H1 (cell line): ENCODE data around the gene LAMC1. TPM values are rescaled to one million over a fixed set of nuclear protein-coding genes. Genes with fewer than 3 reads are reported as not detected.

ENCODE experiments used
- CTCF ChIA-PET: fragments of 300-600 bp; sonication (Branson Sonifier 250); formaldehyde crosslinking; loops from one replicate; lab custom pipeline; 2021; ENCODE audit not compliant: partially characterized antibody; lab: Charles Lee
- POLR2A ChIA-PET: fragments of 300-600 bp; sonication (Branson Sonifier 250); formaldehyde crosslinking; loops from one replicate; lab custom pipeline; 2021; ENCODE audit warnings: inconsistent platforms; ENCODE audit not compliant: partially characterized antibody; lab: Charles Lee
- DNase-seq, 2 experiments: peaks; one replicate each; pipeline versions ENCODE4 v3.0.0 to v3.0.0-alpha.2; 2010 to 2022; ENCODE audit warnings: low spot score in 2 of 2, low read depth in 1 of 2, mixed read lengths in 1 of 2
- FAIRE-seq: peaks from 2 replicates; lab custom pipeline; 2011; peaks lifted over from hg19 to GRCh38; lab: Jason Lieb, UNC
- H2AFZ ChIP-seq: 2 replicates; pipeline ENCODE4 v1.8.1; 2012; ENCODE audit warnings: low read length, inconsistent platforms
- H2AK5ac ChIP-seq: 2 replicates; pipeline ENCODE4 v1.6.1; 2013; ENCODE audit warnings: low read depth, low read length
- H2BK120ac ChIP-seq: replicated peaks from 2 replicates; pipeline ENCODE3; 2013; ENCODE audit warnings: low read depth, low read length, inconsistent platforms
- H2BK12ac ChIP-seq: 2 replicates; pipeline ENCODE4 v1.6.1; 2013; ENCODE audit warnings: low read depth, low read length
- H2BK15ac ChIP-seq: 2 replicates; pipeline ENCODE4 v1.6.1; 2013; ENCODE audit warnings: low read length
- H2BK20ac ChIP-seq: 2 replicates; pipeline ENCODE4 v1.6.1; 2013; ENCODE audit warnings: low read length
- H2BK5ac ChIP-seq: 2 replicates; pipeline ENCODE4 v1.6.1; 2013; ENCODE audit warnings: low read depth, low read length
- H3K14ac ChIP-seq: 2 replicates; pipeline ENCODE4 v1.6.1; 2013; ENCODE audit warnings: inconsistent platforms; ENCODE audit not compliant: insufficient read length
- H3K18ac ChIP-seq: 2 replicates; pipeline ENCODE4 v1.6.1; 2013; ENCODE audit warnings: low read length; ENCODE audit errors: extremely low read depth
- H3K23ac ChIP-seq: 2 replicates; pipeline ENCODE4 v1.6.1; 2013; ENCODE audit warnings: inconsistent platforms; ENCODE audit not compliant: insufficient read length
- H3K23me2 ChIP-seq: 2 replicates; pipeline ENCODE4 v1.6.1; 2013; ENCODE audit warnings: low read depth, low read length
- H3K27ac ChIP-seq: 2 replicates; pipeline ENCODE4 v1.6.1; 2011; ENCODE audit warnings: low read depth, low read length, inconsistent platforms
- H3K27me3 ChIP-seq, 4 experiments: replicated peaks in 1 of 4; 1 replicate in 1 of 4; 2 replicates in 3 of 4; pipeline versions ENCODE4 v1.6.1 to v1.8.1; 2011 to 2013; ENCODE audit warnings: low read length in 3 of 4, mild to moderate bottlenecking in 3 of 4, inconsistent platforms in 2 of 4, mixed read lengths in 2 of 4, moderate library complexity in 1 of 4; ENCODE audit not compliant: control insufficient read depth in 3 of 4, insufficient read depth in 3 of 4; ENCODE audit errors: extremely low read depth in 1 of 4
- H3K36me3 ChIP-seq, 4 experiments: 2 replicates each; pipeline versions ENCODE4 v1.6.1 to v1.8.1; 2011 to 2013; ENCODE audit warnings: mild to moderate bottlenecking in 4 of 4, low read length in 3 of 4, moderate library complexity in 2 of 4, control low read depth in 1 of 4, inconsistent platforms in 1 of 4; ENCODE audit not compliant: insufficient read depth in 4 of 4, control insufficient read depth in 2 of 4
- H3K4ac ChIP-seq: replicated peaks from 2 replicates; pipeline ENCODE3; 2013; ENCODE audit warnings: low read length, low read depth, mixed read lengths, inconsistent platforms; ENCODE audit not compliant: insufficient read length
- H3K4me1 ChIP-seq, 4 experiments: replicated peaks in 1 of 4; 1 replicate in 1 of 4; 2 replicates in 3 of 4; pipeline versions ENCODE4 v1.6.1 to v1.8.1; 2011 to 2013; ENCODE audit warnings: low read length in 3 of 4, inconsistent platforms in 2 of 4, mixed read lengths in 1 of 4; ENCODE audit not compliant: insufficient read depth in 4 of 4, control insufficient read depth in 3 of 4
- H3K4me2 ChIP-seq, 2 experiments: 2 replicates each; pipeline versions ENCODE4 v1.6.1 to v1.8.1; 2011 to 2013; ENCODE audit warnings: low read depth in 2 of 2, low read length in 2 of 2, control low read depth in 1 of 2, inconsistent platforms in 1 of 2, mild to moderate bottlenecking in 1 of 2; ENCODE audit not compliant: insufficient read depth in 1 of 2
- H3K4me3 ChIP-seq, 4 experiments: fragments of 200-600, 300-600 bp in 1 of 4; sonication (generic), shearing (Covaris generic), sonication (Bioruptor Twin) in 1 of 4; 2 replicates each; pipeline versions ENCODE4 v1.5.1 to v1.8.1; 2011 to 2016; ENCODE audit warnings: low read length in 4 of 4, low read depth in 3 of 4, control low read depth in 2 of 4, inconsistent platforms in 2 of 4, mild to moderate bottlenecking in 2 of 4, mixed read lengths in 1 of 4, moderate library complexity in 1 of 4; ENCODE audit not compliant: insufficient read depth in 2 of 4; ENCODE audit errors: extremely low read depth in 1 of 4
- H3K56ac ChIP-seq: replicated peaks from 2 replicates; pipeline ENCODE3; 2013; ENCODE audit warnings: low read depth, mild to moderate bottlenecking, mixed read lengths, low read length, inconsistent platforms; ENCODE audit not compliant: insufficient read length
- H3K79me1 ChIP-seq: 2 replicates; pipeline ENCODE4 v1.6.1; 2013; ENCODE audit warnings: low read depth, low read length, control low read depth
- H3K79me2 ChIP-seq, 2 experiments: 2 replicates each; pipeline versions ENCODE4 v1.6.1 to v1.8.1; 2012 to 2013; ENCODE audit warnings: low read length in 2 of 2, mild to moderate bottlenecking in 2 of 2, inconsistent platforms in 1 of 2; ENCODE audit not compliant: insufficient read depth in 2 of 2, control insufficient read depth in 1 of 2
- H3K9ac ChIP-seq, 4 experiments: replicated peaks in 1 of 4; 1 replicate in 1 of 4; 2 replicates in 3 of 4; pipeline versions ENCODE4 v1.6.1 to v1.8.1; 2011 to 2013; ENCODE audit warnings: low read depth in 3 of 4, low read length in 3 of 4, control low read depth in 2 of 4, mild to moderate bottlenecking in 2 of 4, moderate library complexity in 2 of 4, inconsistent platforms in 1 of 4; ENCODE audit errors: extremely low read depth in 1 of 4
- H3K9me3 ChIP-seq, 2 experiments: 2 replicates each; pipeline versions ENCODE4 v1.6.1 to v1.8.1; 2012 to 2013; ENCODE audit warnings: mild to moderate bottlenecking in 2 of 2, moderate library complexity in 2 of 2, control low read depth in 1 of 2, inconsistent platforms in 1 of 2, low read depth in 1 of 2, low read length in 1 of 2, mixed read lengths in 1 of 2; ENCODE audit not compliant: insufficient read depth in 2 of 2
- H4K20me1 ChIP-seq, 2 experiments: replicated peaks in 1 of 2; 2 replicates each; pipeline versions ENCODE3 to v1.8.1; 2011 to 2013; ENCODE audit warnings: inconsistent platforms in 2 of 2, low read length in 2 of 2, mild to moderate bottlenecking in 1 of 2; ENCODE audit not compliant: insufficient read depth in 2 of 2, control insufficient read depth in 1 of 2
- H4K5ac ChIP-seq: 2 replicates; pipeline ENCODE4 v1.6.1; 2013; ENCODE audit warnings: low read length, low read depth, mixed read lengths, inconsistent platforms; ENCODE audit not compliant: insufficient read length
- H4K8ac ChIP-seq: 2 replicates; pipeline ENCODE4 v1.8.0; 2013; ENCODE audit warnings: mild to moderate bottlenecking, moderate library complexity, low read length, inconsistent platforms; ENCODE audit not compliant: insufficient read depth; ENCODE audit errors: extremely low read depth
- H4K91ac ChIP-seq: replicated peaks from 2 replicates; pipeline ENCODE3; 2013; ENCODE audit warnings: low read length, mixed read lengths, inconsistent platforms; ENCODE audit not compliant: insufficient read length
- POU5F1 ChIP-seq: IDR thresholded peaks from 2 replicates; pipeline ENCODE4 v1.6.1; 2011; ENCODE audit warnings: low read depth, mild to moderate bottlenecking, low read length, moderate library complexity
- WGBS, 2 experiments: shearing (Covaris generic) in 1 of 2; methylation state at CpG; one replicate each; pipeline versions ENCODE4 v1.1.6 to v1.1.7; 2013 to 2015; ENCODE audit warnings: low lambda C conversion rate in 2 of 2, mixed read lengths in 2 of 2, inconsistent platforms in 1 of 2, low coverage in 1 of 2, missing lambda C conversion rate in 1 of 2; ENCODE audit not compliant: insufficient replicate concordance in 2 of 2, insufficient coverage in 1 of 2, insufficient read length in 1 of 2; ENCODE audit errors: extremely low coverage in 1 of 2, missing lambda C conversion rate in 1 of 2; 5-methylcytosine and 5-hydroxymethylcytosine counted together
- polyA plus RNA-seq, 7 experiments: library from polyadenylated mRNA; depleted of rRNA in 3 of 7; stranded (reverse) in 5 of 7; unstranded in 2 of 7; fragments of >200 nt in 5 of 7; fragments of 200-250 nt in 2 of 7; gene quantifications; 1 replicate in 5 of 7; 2 replicates in 1 of 7; 4 replicates in 1 of 7; pipeline versions ENCODE4 v1.2.1 to v1.2.3, GENCODE V29; 2011 to 2013; ENCODE audit warnings: missing spikeins in 2 of 7, mixed read lengths in 2 of 7
- total RNA-seq: library from RNA; stranded (reverse); fragmentation: NEBNext Ultra II Directional; extraction: Animal tissue kit (Norgen Biotek cat#: 25700); gene quantifications from 2 replicates; pipeline ENCODE4 v1.2.1, GENCODE V29; 2021

Gene LAMC1
- total and polyA plus RNA-seq, 2 of the 8 experiments (the other 6 are each of a cell fraction or from before 2014, with no cell fraction given): 47.6 to 90.3 TPM

DNA sequence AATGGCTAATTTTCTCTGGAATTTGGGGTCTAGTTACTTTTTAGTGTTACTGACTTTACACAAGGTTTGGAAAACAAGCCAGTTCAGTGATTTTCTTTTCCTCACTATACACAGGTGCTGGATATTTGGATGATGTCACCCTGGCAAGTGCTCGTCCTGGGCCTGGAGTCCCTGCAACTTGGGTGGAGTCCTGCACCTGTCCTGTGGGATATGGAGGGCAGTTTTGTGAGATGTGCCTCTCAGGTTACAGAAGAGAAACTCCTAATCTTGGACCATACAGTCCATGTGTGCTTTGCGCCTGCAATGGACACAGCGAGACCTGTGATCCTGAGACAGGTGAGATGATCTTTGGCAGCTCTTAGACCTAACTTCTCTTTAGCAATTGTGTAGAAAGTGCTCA, 98.4 kb downstream of the LAMC1 start:
- no peaks in the 10 kb centered on the region; a peak in 1 of 4 replicates for H3K79me2 ChIP-seq
- H2BK5ac ChIP-seq: no peak overlapping the region
- no peak overlapping the region for H2AFZ ChIP-seq
- H3K79me1 ChIP-seq: no peaks in the 10 kb centered on the region
- H3K27ac ChIP-seq: no peak overlapping the region
- DNase-seq: no peak
- H4K20me1 ChIP-seq: peaks cover 0 to 1% of the 10 kb centered on the region in 2 experiments
- no peak overlapping the region for H3K9ac ChIP-seq
- no peak overlapping the region for H2BK20ac ChIP-seq
- no peak overlapping the region for H3K4me3 ChIP-seq
- H3K18ac ChIP-seq: no peak overlapping the region
- no peak overlapping the region for H2BK120ac ChIP-seq
- no peaks in the 10 kb centered on the region for H3K9me3 ChIP-seq
- H2AK5ac ChIP-seq: no peak overlapping the region
- no peak overlapping the region for H2BK12ac ChIP-seq
- 97% methylated on average over 3 of the region's 3 CpGs; no CpG with 5 or more reads in 1 of the 2 experiments for WGBS, 2 experiments
- no peak overlapping the region for H2BK15ac ChIP-seq
- H3K56ac ChIP-seq: no peak overlapping the region
- no peak overlapping the region for H4K91ac ChIP-seq
- no peak overlapping the region for H3K23ac ChIP-seq
- H4K5ac ChIP-seq: no peak overlapping the region
- no peak overlapping the region for H3K4ac ChIP-seq
- H3K36me3 ChIP-seq: peaks cover 10 to 49% (median 33%) of the 10 kb centered on the region in 4 experiments
- no peak overlapping the region for H3K4me2 ChIP-seq
- FAIRE-seq: no peak
- no peak overlapping the region for H3K14ac ChIP-seq
- H3K27me3 ChIP-seq: no peaks in the 10 kb centered on the region
- no peak for TF ChIP-seq POU5F1
- no peaks in the 10 kb centered on the region for H3K4me1 ChIP-seq
- no peaks in the 10 kb centered on the region for H3K23me2 ChIP-seq
- CTCF ChIA-PET: interaction anchor here (0.7 kb wide), 1 partner anchor 36 kb away, joined by 3 read pairs; no protein-coding TSS in a partner anchor
- no peak overlapping the region for H4K8ac ChIP-seq
- POLR2A ChIA-PET: no interaction called here
